ENCODE data around the gene CLRN3. TPM values are rescaled to one million over a fixed set of nuclear protein-coding genes. Genes with fewer than 3 reads are reported as not detected.

Gene CLRN3, protein sequence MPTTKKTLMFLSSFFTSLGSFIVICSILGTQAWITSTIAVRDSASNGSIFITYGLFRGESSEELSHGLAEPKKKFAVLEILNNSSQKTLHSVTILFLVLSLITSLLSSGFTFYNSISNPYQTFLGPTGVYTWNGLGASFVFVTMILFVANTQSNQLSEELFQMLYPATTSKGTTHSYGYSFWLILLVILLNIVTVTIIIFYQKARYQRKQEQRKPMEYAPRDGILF
- total RNA-seq (under 1 TPM; 0.17 to 0.20 TPM), polyA plus RNA-seq (ENCODE audit: insufficient read length in 2 of 2) (under 1 TPM; 0.18 to 0.36 TPM)
- long read RNA-seq, donor 1, result 0 reads
- long read RNA-seq, donor 2, result 0 reads
- long read RNA-seq, donor 3, result 0 reads
- long read RNA-seq, donor 4, result 0 reads

- no peaks in the 10 kb centered on the region for H3K36me3 ChIP-seq (ENCODE audit: control insufficient read depth, insufficient read depth, low read length)
- no peak within 1 kb of the TSS for H3K27ac ChIP-seq (ENCODE audit: low read depth, low read length)
- no peaks in the 10 kb centered on the region for H3K27me3 ChIP-seq (ENCODE audit: control insufficient read depth, insufficient read depth, low read length)
- no peak for DNase-seq (ENCODE audit: low read depth in 4 of 6, low spot score in 6 of 6)
- no peak within 1 kb of the TSS for H3K4me3 ChIP-seq (ENCODE audit: low read depth, low read length)
- peaks cover 5% of the 10 kb centered on the region for H3K4me1 ChIP-seq (ENCODE audit: control insufficient read depth, insufficient read depth, low read length)
- no peaks in the 10 kb centered on the region for H3K9me3 ChIP-seq (ENCODE audit: control insufficient read depth, insufficient read depth, low read length)
Measured at GRCh38 chr10:127892743-127893142, at the start of gene CLRN3. TSS of gene CLRN3 (minus strand) at chr10:127892941. CDS start at chr10:127892784, 157 bp downstream.

DNA sequence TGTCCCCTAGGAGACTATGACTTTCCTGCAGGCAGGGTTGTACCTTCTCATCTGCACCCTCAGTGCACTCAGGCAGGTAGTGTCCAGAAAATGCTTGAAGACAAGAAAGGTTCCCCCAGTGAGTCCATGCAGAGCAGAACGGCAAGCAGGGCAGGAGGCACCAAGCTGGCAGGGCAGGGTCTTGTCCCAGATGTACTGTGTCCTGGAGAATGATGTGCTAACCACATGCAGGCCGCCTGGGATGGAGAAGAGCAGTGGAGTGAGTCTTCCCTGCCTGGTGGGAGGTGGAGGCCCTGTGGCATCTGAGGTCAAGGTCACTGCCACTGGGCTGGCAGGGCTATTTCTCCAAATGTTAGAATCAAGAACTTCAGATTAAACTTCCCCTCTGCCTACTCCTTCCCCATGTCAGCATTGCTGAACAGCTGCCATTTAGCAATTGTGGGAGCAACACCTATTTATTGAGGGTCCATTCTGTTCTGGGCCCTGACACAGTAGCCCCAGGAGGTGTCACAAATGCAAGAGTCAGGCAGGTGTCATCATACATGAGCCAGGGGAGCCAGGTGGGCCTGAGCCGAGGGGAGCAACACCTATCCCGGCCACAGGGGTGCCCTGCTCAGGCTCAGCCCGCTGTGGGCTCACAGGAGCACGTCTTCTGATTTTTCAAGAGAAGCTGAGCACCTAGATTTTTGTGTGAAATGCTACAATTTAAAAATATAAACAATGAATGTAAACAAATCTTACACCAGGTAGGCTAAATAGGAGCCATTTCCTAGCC, 48.3 kb upstream of the CLRN3 start:
- H3K4me1 ChIP-seq (ENCODE audit: control insufficient read depth, insufficient read depth, low read length), result peaks cover 30% of the 10 kb centered on the region
- whole genome bisulfite sequencing (ENCODE audit: insufficient coverage), result 87% methylated on average over 4 of the region's 6 CpGs
- H3K27me3 ChIP-seq (ENCODE audit: control insufficient read depth, insufficient read depth, low read length), result no peaks in the 10 kb centered on the region
- H3K9me3 ChIP-seq (ENCODE audit: control insufficient read depth, insufficient read depth, low read length), result no peaks in the 10 kb centered on the region
- no peak overlapping the region for H3K27ac ChIP-seq (ENCODE audit: low read depth, low read length)
- no peak overlapping the region for H3K4me3 ChIP-seq (ENCODE audit: low read depth, low read length)
- peaks cover 5% of the 10 kb centered on the region for H3K36me3 ChIP-seq (ENCODE audit: control insufficient read depth, insufficient read depth, low read length)
- DNase-seq (ENCODE audit: low read depth in 4 of 6, low spot score in 6 of 6), result no peak

DNA sequence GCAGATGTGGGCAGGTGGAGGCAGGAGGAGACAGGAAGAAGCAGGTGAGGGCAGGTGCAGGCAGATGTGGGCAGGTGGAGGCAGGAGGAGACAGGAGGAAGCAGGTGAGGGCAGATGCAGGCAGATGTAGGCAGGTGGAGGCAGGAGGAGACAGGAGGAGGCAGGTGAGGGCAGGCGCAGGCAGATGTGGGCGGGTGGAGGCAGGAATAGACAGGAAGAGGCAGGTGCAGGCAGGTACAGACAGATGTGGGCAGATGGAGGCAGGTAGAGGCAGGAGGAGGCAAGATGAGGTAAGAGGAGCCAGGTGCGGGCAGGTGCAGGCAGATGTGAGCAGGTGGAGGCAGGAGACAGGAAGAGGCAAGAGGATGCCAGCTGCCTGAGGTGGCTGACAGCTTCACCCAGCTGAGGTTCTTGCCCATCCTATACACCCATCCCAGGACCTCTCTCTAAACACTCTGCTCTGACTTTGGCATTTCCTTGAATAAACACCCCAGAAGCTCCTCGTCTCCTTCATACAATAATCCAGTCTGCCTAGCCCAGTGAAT, 47.1 kb upstream of the CLRN3 start:
- peaks cover 8% of the 10 kb centered on the region for H3K36me3 ChIP-seq (ENCODE audit: control insufficient read depth, insufficient read depth, low read length)
- H3K27ac ChIP-seq (ENCODE audit: low read depth, low read length), result no peak overlapping the region
- no peaks in the 10 kb centered on the region for H3K27me3 ChIP-seq (ENCODE audit: control insufficient read depth, insufficient read depth, low read length)
- no peak for DNase-seq (ENCODE audit: low read depth in 4 of 6, low spot score in 6 of 6)
- H3K4me3 ChIP-seq (ENCODE audit: low read depth, low read length), result no peak overlapping the region
- 89% methylated on average over 4 of the region's 4 CpGs for WGBS (ENCODE audit: insufficient coverage)
- no peaks in the 10 kb centered on the region for H3K9me3 ChIP-seq (ENCODE audit: control insufficient read depth, insufficient read depth, low read length)
- H3K4me1 ChIP-seq (ENCODE audit: control insufficient read depth, insufficient read depth, low read length), result peaks cover 40% of the 10 kb centered on the region

DNA sequence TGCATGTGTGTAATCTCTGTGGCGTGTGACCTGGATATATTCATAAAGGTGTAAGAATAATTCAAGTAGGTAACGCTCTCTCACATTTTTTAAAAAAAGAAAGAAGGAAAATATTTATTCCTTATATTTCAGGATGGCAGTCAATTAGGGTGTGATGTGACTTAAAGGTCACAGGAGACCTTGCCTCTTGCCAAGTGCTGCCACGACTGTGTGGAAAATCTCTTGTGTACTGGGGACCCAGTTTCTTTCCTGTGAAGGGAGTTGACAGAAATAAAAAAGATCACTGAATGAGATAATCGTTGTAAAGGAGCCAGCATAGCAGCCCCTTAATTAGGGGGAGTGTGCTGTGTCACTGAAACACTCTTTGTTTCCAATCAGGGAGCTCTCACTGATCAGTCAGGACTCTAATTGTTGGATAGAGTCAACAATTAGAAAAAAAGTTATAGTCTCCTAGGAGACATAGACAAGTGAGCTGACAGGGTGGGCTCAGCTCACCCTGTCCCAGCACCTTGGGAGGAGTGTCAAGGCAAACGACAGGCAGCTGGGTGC, 45.2 kb upstream of the CLRN3 start:
- Histone ChIP-seq H3K9me3 (ENCODE audit: control insufficient read depth, insufficient read depth, low read length) (no peaks in the 10 kb centered on the region), H3K4me1 (ENCODE audit: control insufficient read depth, insufficient read depth, low read length) (peaks cover 45% of the 10 kb centered on the region), H3K27me3 (ENCODE audit: control insufficient read depth, insufficient read depth, low read length) (no peaks in the 10 kb centered on the region), H3K27ac (ENCODE audit: low read depth, low read length) (peak overlapping the region; percentile 29), H3K36me3 (ENCODE audit: control insufficient read depth, insufficient read depth, low read length) (peaks cover 14% of the 10 kb centered on the region), H3K4me3 (ENCODE audit: low read depth, low read length) (no peak overlapping the region)
- 5% methylated on average over 2 of the region's 5 CpGs for WGBS (ENCODE audit: insufficient coverage)
- peak in 3 of 6 donors; percentile 32 to 77 (median 75) for DNase-seq (ENCODE audit: low read depth in 4 of 6, low spot score in 6 of 6)

GRCh38 chr10:127937069-127937468, 44.3 kb upstream of the CLRN3 start:
- DNase-seq (ENCODE audit: low read depth in 4 of 6, low spot score in 6 of 6), result no peak
- no peak overlapping the region for H3K27ac ChIP-seq (ENCODE audit: low read depth, low read length)
- H3K36me3 ChIP-seq (ENCODE audit: control insufficient read depth, insufficient read depth, low read length), result peaks cover 14% of the 10 kb centered on the region
- H3K4me3 ChIP-seq (ENCODE audit: low read depth, low read length), result no peak overlapping the region
- no peaks in the 10 kb centered on the region for H3K27me3 ChIP-seq (ENCODE audit: control insufficient read depth, insufficient read depth, low read length)
- peaks cover 45% of the 10 kb centered on the region for H3K4me1 ChIP-seq (ENCODE audit: control insufficient read depth, insufficient read depth, low read length)
- H3K9me3 ChIP-seq (ENCODE audit: control insufficient read depth, insufficient read depth, low read length), result no peaks in the 10 kb centered on the region

- Histone ChIP-seq H3K4me1 (ENCODE audit: control insufficient read depth, insufficient read depth, low read length) (peaks cover 42% of the 10 kb centered on the region), H3K27ac (ENCODE audit: low read depth, low read length) (no peak overlapping the region), H3K4me3 (ENCODE audit: low read depth, low read length) (no peak overlapping the region), H3K9me3 (ENCODE audit: control insufficient read depth, insufficient read depth, low read length) (no peaks in the 10 kb centered on the region), H3K36me3 (ENCODE audit: control insufficient read depth, insufficient read depth, low read length) (peaks cover 14% of the 10 kb centered on the region), H3K27me3 (ENCODE audit: control insufficient read depth, insufficient read depth, low read length) (no peaks in the 10 kb centered on the region)
- 48% methylated on average over 16 of the region's 16 CpGs for WGBS (ENCODE audit: insufficient coverage)
- DNase-seq (ENCODE audit: low read depth in 4 of 6, low spot score in 6 of 6), result peak in 2 of 6 donors; percentile 49 to 70
Measured at GRCh38 chr10:127935071-127935561, 42.4 kb upstream of the CLRN3 start.

DNA sequence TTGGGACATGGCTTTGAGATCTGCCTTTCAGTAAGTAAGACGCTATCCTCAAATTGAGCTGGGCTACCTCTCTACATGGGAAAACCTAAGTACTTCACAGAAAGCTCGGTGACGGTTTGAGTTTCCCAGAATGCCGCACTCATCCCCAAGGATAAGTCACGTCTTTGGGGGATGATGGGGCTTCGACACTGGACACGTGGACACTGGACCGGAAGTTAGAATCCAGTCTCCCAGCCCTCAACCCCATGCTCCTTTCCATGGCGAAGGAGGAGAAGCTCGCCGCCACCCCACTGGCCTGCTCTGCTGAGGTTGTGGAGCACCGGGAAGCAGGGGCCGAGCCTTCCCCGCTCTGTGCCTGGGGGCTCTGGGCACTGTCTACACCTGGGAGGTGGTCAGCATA, 41.6 kb upstream of the CLRN3 start:
- Histone ChIP-seq H3K27ac (ENCODE audit: low read depth, low read length) (no peak overlapping the region), H3K4me3 (ENCODE audit: low read depth, low read length) (no peak overlapping the region), H3K4me1 (ENCODE audit: control insufficient read depth, insufficient read depth, low read length) (peaks cover 35% of the 10 kb centered on the region), H3K9me3 (ENCODE audit: control insufficient read depth, insufficient read depth, low read length) (no peaks in the 10 kb centered on the region), H3K36me3 (ENCODE audit: control insufficient read depth, insufficient read depth, low read length) (peaks cover 9% of the 10 kb centered on the region), H3K27me3 (ENCODE audit: control insufficient read depth, insufficient read depth, low read length) (no peaks in the 10 kb centered on the region)
- DNase-seq (ENCODE audit: low read depth in 4 of 6, low spot score in 6 of 6), result no peak
- 98% methylated on average over 10 of the region's 14 CpGs for WGBS (ENCODE audit: insufficient coverage)

DNA sequence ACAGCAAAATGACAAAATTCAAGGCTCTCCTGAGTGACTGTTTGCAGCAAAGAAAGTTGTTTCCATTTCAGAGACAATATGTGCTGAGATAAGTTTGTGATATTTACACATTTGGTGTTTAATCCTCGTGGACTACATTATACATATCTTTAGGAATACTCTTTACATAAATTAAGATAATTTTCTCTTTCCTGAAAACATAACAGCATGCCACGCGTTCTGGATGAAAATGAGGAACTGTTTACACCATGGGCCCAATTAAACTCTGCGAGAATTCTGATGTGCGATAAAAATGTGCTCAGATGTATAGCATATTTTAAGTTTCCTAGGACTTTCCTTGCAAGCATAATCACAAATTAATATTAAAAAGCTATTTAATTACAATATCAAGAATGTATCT, 40.5 kb upstream of the CLRN3 start:
- peak in 1 of 6 donors; percentile 76 for DNase-seq (ENCODE audit: low read depth in 4 of 6, low spot score in 6 of 6)
- no CpG with 5 or more reads among the region's 5 CpGs for WGBS (ENCODE audit: insufficient coverage)
- Histone ChIP-seq H3K36me3 (ENCODE audit: control insufficient read depth, insufficient read depth, low read length) (peaks cover 9% of the 10 kb centered on the region), H3K27ac (ENCODE audit: low read depth, low read length) (no peak overlapping the region), H3K4me1 (ENCODE audit: control insufficient read depth, insufficient read depth, low read length) (peaks cover 28% of the 10 kb centered on the region), H3K9me3 (ENCODE audit: control insufficient read depth, insufficient read depth, low read length) (no peaks in the 10 kb centered on the region), H3K27me3 (ENCODE audit: control insufficient read depth, insufficient read depth, low read length) (no peaks in the 10 kb centered on the region), H3K4me3 (ENCODE audit: low read depth, low read length) (no peak overlapping the region)

DNA sequence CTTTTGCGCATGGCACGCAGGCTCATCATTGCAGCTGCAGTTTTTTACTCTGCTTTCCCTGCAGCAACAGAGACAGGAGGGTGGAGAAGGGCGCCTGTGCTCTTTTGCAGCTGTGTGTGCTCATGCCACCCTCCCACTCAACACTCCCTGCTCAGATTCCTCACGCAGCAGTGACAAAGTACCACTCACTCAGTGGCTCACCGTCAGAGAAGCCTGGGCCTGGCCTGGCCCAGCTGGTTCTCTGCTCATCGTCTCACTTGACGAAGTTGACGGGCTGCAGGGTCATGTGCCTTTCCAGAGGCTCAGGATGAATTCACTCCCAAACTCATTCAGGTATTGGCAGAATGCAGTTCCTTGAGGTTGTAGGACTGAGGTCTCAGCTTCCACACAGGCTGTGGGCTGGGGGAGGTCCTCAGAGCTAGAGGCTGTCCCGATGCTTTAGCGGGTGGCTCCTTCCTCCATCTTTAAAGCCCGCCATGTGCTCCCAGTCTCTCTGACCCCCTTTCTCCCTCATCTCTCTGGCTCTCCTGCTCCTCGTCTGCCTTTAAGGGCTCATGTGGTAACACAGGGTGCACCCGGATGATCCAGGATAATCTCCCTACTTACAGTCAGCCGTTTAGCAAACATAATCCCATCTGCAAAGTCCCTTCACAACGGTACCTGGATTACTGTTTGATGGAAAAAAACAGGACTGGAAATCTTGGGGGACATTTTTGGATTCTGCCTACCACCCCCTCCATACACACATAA, 40.0 kb upstream of the CLRN3 start:
- H3K9me3 ChIP-seq (ENCODE audit: control insufficient read depth, insufficient read depth, low read length), result no peaks in the 10 kb centered on the region
- H3K4me3 ChIP-seq (ENCODE audit: low read depth, low read length), result no peak overlapping the region
- 90% methylated on average over 13 of the region's 15 CpGs for WGBS (ENCODE audit: insufficient coverage)
- H3K36me3 ChIP-seq (ENCODE audit: control insufficient read depth, insufficient read depth, low read length), result peaks cover 9% of the 10 kb centered on the region
- no peak overlapping the region for H3K27ac ChIP-seq (ENCODE audit: low read depth, low read length)
- peaks cover 23% of the 10 kb centered on the region for H3K4me1 ChIP-seq (ENCODE audit: control insufficient read depth, insufficient read depth, low read length)
- no peak for DNase-seq (ENCODE audit: low read depth in 4 of 6, low spot score in 6 of 6)
- H3K27me3 ChIP-seq (ENCODE audit: control insufficient read depth, insufficient read depth, low read length), result no peaks in the 10 kb centered on the region

Data from spinal cord (tissue), 10 donors.